H1 (cell line): ENCODE measurements around the gene C2CD5. TPM values are rescaled to one million over a fixed set of nuclear protein-coding genes. Genes with fewer than 3 reads are reported as not detected.

Experiments
- CTCF ChIA-PET: fragments of 300-600 bp; sonication (Branson Sonifier 250); formaldehyde crosslinking; loops from one replicate; lab custom pipeline; 2021; ENCODE audit not compliant: partially characterized antibody; lab: Charles Lee
- POLR2A ChIA-PET: fragments of 300-600 bp; sonication (Branson Sonifier 250); formaldehyde crosslinking; loops from one replicate; lab custom pipeline; 2021; ENCODE audit warnings: inconsistent platforms; ENCODE audit not compliant: partially characterized antibody; lab: Charles Lee
- DNase-seq, 2 experiments: peaks; one replicate each; pipeline versions ENCODE4 v3.0.0 to v3.0.0-alpha.2; 2010 to 2022; ENCODE audit warnings: low spot score in 2 of 2, low read depth in 1 of 2, mixed read lengths in 1 of 2
- FAIRE-seq: peaks from 2 replicates; lab custom pipeline; 2011; peaks lifted over from hg19 to GRCh38; lab: Jason Lieb, UNC
- H2AFZ ChIP-seq: 2 replicates; pipeline ENCODE4 v1.8.1; 2012; ENCODE audit warnings: low read length, inconsistent platforms
- H2AK5ac ChIP-seq: 2 replicates; pipeline ENCODE4 v1.6.1; 2013; ENCODE audit warnings: low read depth, low read length
- H2BK120ac ChIP-seq: replicated peaks from 2 replicates; pipeline ENCODE3; 2013; ENCODE audit warnings: low read depth, low read length, inconsistent platforms
- H2BK12ac ChIP-seq: 2 replicates; pipeline ENCODE4 v1.6.1; 2013; ENCODE audit warnings: low read depth, low read length
- H2BK15ac ChIP-seq: 2 replicates; pipeline ENCODE4 v1.6.1; 2013; ENCODE audit warnings: low read length
- H2BK20ac ChIP-seq: 2 replicates; pipeline ENCODE4 v1.6.1; 2013; ENCODE audit warnings: low read length
- H2BK5ac ChIP-seq: 2 replicates; pipeline ENCODE4 v1.6.1; 2013; ENCODE audit warnings: low read depth, low read length
- H3K14ac ChIP-seq: 2 replicates; pipeline ENCODE4 v1.6.1; 2013; ENCODE audit warnings: inconsistent platforms; ENCODE audit not compliant: insufficient read length
- H3K18ac ChIP-seq: 2 replicates; pipeline ENCODE4 v1.6.1; 2013; ENCODE audit warnings: low read length; ENCODE audit errors: extremely low read depth
- H3K23ac ChIP-seq: 2 replicates; pipeline ENCODE4 v1.6.1; 2013; ENCODE audit warnings: inconsistent platforms; ENCODE audit not compliant: insufficient read length
- H3K23me2 ChIP-seq: 2 replicates; pipeline ENCODE4 v1.6.1; 2013; ENCODE audit warnings: low read depth, low read length
- H3K27ac ChIP-seq: 2 replicates; pipeline ENCODE4 v1.6.1; 2011; ENCODE audit warnings: low read depth, low read length, inconsistent platforms
- H3K27me3 ChIP-seq, 4 experiments: replicated peaks in 1 of 4; 1 replicate in 1 of 4; 2 replicates in 3 of 4; pipeline versions ENCODE4 v1.6.1 to v1.8.1; 2011 to 2013; ENCODE audit warnings: low read length in 3 of 4, mild to moderate bottlenecking in 3 of 4, inconsistent platforms in 2 of 4, mixed read lengths in 2 of 4, moderate library complexity in 1 of 4; ENCODE audit not compliant: control insufficient read depth in 3 of 4, insufficient read depth in 3 of 4; ENCODE audit errors: extremely low read depth in 1 of 4
- H3K36me3 ChIP-seq, 4 experiments: 2 replicates each; pipeline versions ENCODE4 v1.6.1 to v1.8.1; 2011 to 2013; ENCODE audit warnings: mild to moderate bottlenecking in 4 of 4, low read length in 3 of 4, moderate library complexity in 2 of 4, control low read depth in 1 of 4, inconsistent platforms in 1 of 4; ENCODE audit not compliant: insufficient read depth in 4 of 4, control insufficient read depth in 2 of 4
- H3K4ac ChIP-seq: replicated peaks from 2 replicates; pipeline ENCODE3; 2013; ENCODE audit warnings: low read length, low read depth, mixed read lengths, inconsistent platforms; ENCODE audit not compliant: insufficient read length
- H3K4me1 ChIP-seq, 4 experiments: replicated peaks in 1 of 4; 1 replicate in 1 of 4; 2 replicates in 3 of 4; pipeline versions ENCODE4 v1.6.1 to v1.8.1; 2011 to 2013; ENCODE audit warnings: low read length in 3 of 4, inconsistent platforms in 2 of 4, mixed read lengths in 1 of 4; ENCODE audit not compliant: insufficient read depth in 4 of 4, control insufficient read depth in 3 of 4
- H3K4me2 ChIP-seq, 2 experiments: 2 replicates each; pipeline versions ENCODE4 v1.6.1 to v1.8.1; 2011 to 2013; ENCODE audit warnings: low read depth in 2 of 2, low read length in 2 of 2, control low read depth in 1 of 2, inconsistent platforms in 1 of 2, mild to moderate bottlenecking in 1 of 2; ENCODE audit not compliant: insufficient read depth in 1 of 2
- H3K4me3 ChIP-seq, 4 experiments: fragments of 200-600, 300-600 bp in 1 of 4; sonication (generic), shearing (Covaris generic), sonication (Bioruptor Twin) in 1 of 4; 2 replicates each; pipeline versions ENCODE4 v1.5.1 to v1.8.1; 2011 to 2016; ENCODE audit warnings: low read length in 4 of 4, low read depth in 3 of 4, control low read depth in 2 of 4, inconsistent platforms in 2 of 4, mild to moderate bottlenecking in 2 of 4, mixed read lengths in 1 of 4, moderate library complexity in 1 of 4; ENCODE audit not compliant: insufficient read depth in 2 of 4; ENCODE audit errors: extremely low read depth in 1 of 4
- H3K56ac ChIP-seq: replicated peaks from 2 replicates; pipeline ENCODE3; 2013; ENCODE audit warnings: low read depth, mild to moderate bottlenecking, mixed read lengths, low read length, inconsistent platforms; ENCODE audit not compliant: insufficient read length
- H3K79me1 ChIP-seq: 2 replicates; pipeline ENCODE4 v1.6.1; 2013; ENCODE audit warnings: low read depth, low read length, control low read depth
- H3K79me2 ChIP-seq, 2 experiments: 2 replicates each; pipeline versions ENCODE4 v1.6.1 to v1.8.1; 2012 to 2013; ENCODE audit warnings: low read length in 2 of 2, mild to moderate bottlenecking in 2 of 2, inconsistent platforms in 1 of 2; ENCODE audit not compliant: insufficient read depth in 2 of 2, control insufficient read depth in 1 of 2
- H3K9ac ChIP-seq, 4 experiments: replicated peaks in 1 of 4; 1 replicate in 1 of 4; 2 replicates in 3 of 4; pipeline versions ENCODE4 v1.6.1 to v1.8.1; 2011 to 2013; ENCODE audit warnings: low read depth in 3 of 4, low read length in 3 of 4, control low read depth in 2 of 4, mild to moderate bottlenecking in 2 of 4, moderate library complexity in 2 of 4, inconsistent platforms in 1 of 4; ENCODE audit errors: extremely low read depth in 1 of 4
- H3K9me3 ChIP-seq, 2 experiments: 2 replicates each; pipeline versions ENCODE4 v1.6.1 to v1.8.1; 2012 to 2013; ENCODE audit warnings: mild to moderate bottlenecking in 2 of 2, moderate library complexity in 2 of 2, control low read depth in 1 of 2, inconsistent platforms in 1 of 2, low read depth in 1 of 2, low read length in 1 of 2, mixed read lengths in 1 of 2; ENCODE audit not compliant: insufficient read depth in 2 of 2
- H4K20me1 ChIP-seq, 2 experiments: replicated peaks in 1 of 2; 2 replicates each; pipeline versions ENCODE3 to v1.8.1; 2011 to 2013; ENCODE audit warnings: inconsistent platforms in 2 of 2, low read length in 2 of 2, mild to moderate bottlenecking in 1 of 2; ENCODE audit not compliant: insufficient read depth in 2 of 2, control insufficient read depth in 1 of 2
- H4K5ac ChIP-seq: 2 replicates; pipeline ENCODE4 v1.6.1; 2013; ENCODE audit warnings: low read length, low read depth, mixed read lengths, inconsistent platforms; ENCODE audit not compliant: insufficient read length
- H4K8ac ChIP-seq: 2 replicates; pipeline ENCODE4 v1.8.0; 2013; ENCODE audit warnings: mild to moderate bottlenecking, moderate library complexity, low read length, inconsistent platforms; ENCODE audit not compliant: insufficient read depth; ENCODE audit errors: extremely low read depth
- H4K91ac ChIP-seq: replicated peaks from 2 replicates; pipeline ENCODE3; 2013; ENCODE audit warnings: low read length, mixed read lengths, inconsistent platforms; ENCODE audit not compliant: insufficient read length
- CBX8 ChIP-seq: fragments of 300-800, 300-1000 bp; sonication (generic); IDR thresholded peaks from 2 replicates; pipeline ENCODE4 v1.7.1; 2016; ENCODE audit warnings: low read depth, low read length, borderline replicate concordance
- CEBPB ChIP-seq: IDR thresholded peaks from 2 replicates; pipeline ENCODE4 v1.6.1; 2012; ENCODE audit warnings: low read depth, low read length
- FOSL1 ChIP-seq: IDR thresholded peaks from 2 replicates; pipeline ENCODE4 v1.6.1; 2011; ENCODE audit warnings: mild to moderate bottlenecking, low read depth, low read length, moderate library complexity; ENCODE audit not compliant: insufficient read depth
- JUN ChIP-seq: IDR thresholded peaks from 2 replicates; pipeline ENCODE4 v1.6.1; 2011; ENCODE audit warnings: low read depth, mild to moderate bottlenecking, improper control_type of control experiment, low read length
- NRF1 ChIP-seq: IDR thresholded peaks from 2 replicates; pipeline ENCODE4 v1.6.1; 2011; ENCODE audit warnings: mild to moderate bottlenecking, low read depth, low read length, improper control_type of control experiment
- RAD21 ChIP-seq, 2 experiments: IDR thresholded peaks in 1 of 2; conservative IDR thresholded peaks in 1 of 2; 2 replicates each; pipeline ENCODE4 v1.6.1; 2011; ENCODE audit warnings: low read depth in 2 of 2, low read length in 2 of 2, improper control_type of control experiment in 1 of 2, inconsistent platforms in 1 of 2, mild to moderate bottlenecking in 1 of 2, moderate library complexity in 1 of 2
- TEAD4 ChIP-seq: IDR thresholded peaks from 2 replicates; pipeline ENCODE4 v1.6.1; 2012; ENCODE audit warnings: low read depth, low read length, inconsistent platforms, mixed read lengths
- ZNF274 ChIP-seq: IDR thresholded peaks from 2 replicates; pipeline ENCODE4 v1.7.0; 2012; ENCODE audit warnings: low read length, borderline replicate concordance; ENCODE audit errors: extremely low read depth
- WGBS, 2 experiments: shearing (Covaris generic) in 1 of 2; methylation state at CpG; one replicate each; pipeline versions ENCODE4 v1.1.6 to v1.1.7; 2013 to 2015; ENCODE audit warnings: low lambda C conversion rate in 2 of 2, mixed read lengths in 2 of 2, inconsistent platforms in 1 of 2, low coverage in 1 of 2, missing lambda C conversion rate in 1 of 2; ENCODE audit not compliant: insufficient replicate concordance in 2 of 2, insufficient coverage in 1 of 2, insufficient read length in 1 of 2; ENCODE audit errors: extremely low coverage in 1 of 2, missing lambda C conversion rate in 1 of 2; 5-methylcytosine and 5-hydroxymethylcytosine counted together
- polyA plus RNA-seq, 7 experiments: library from polyadenylated mRNA; depleted of rRNA in 3 of 7; stranded (reverse) in 5 of 7; unstranded in 2 of 7; fragments of >200 nt in 5 of 7; fragments of 200-250 nt in 2 of 7; gene quantifications; 1 replicate in 5 of 7; 2 replicates in 1 of 7; 4 replicates in 1 of 7; pipeline versions ENCODE4 v1.2.1 to v1.2.3, GENCODE V29; 2011 to 2013; ENCODE audit warnings: missing spikeins in 2 of 7, mixed read lengths in 2 of 7
- total RNA-seq: library from RNA; stranded (reverse); fragmentation: NEBNext Ultra II Directional; extraction: Animal tissue kit (Norgen Biotek cat#: 25700); gene quantifications from 2 replicates; pipeline ENCODE4 v1.2.1, GENCODE V29; 2021

C2CD5 gene
- total and polyA plus RNA-seq, 2 of the 8 experiments (the other 6 are each of a cell fraction or from before 2014, with no cell fraction given) = 21.9 to 45.9 TPM

DNA sequence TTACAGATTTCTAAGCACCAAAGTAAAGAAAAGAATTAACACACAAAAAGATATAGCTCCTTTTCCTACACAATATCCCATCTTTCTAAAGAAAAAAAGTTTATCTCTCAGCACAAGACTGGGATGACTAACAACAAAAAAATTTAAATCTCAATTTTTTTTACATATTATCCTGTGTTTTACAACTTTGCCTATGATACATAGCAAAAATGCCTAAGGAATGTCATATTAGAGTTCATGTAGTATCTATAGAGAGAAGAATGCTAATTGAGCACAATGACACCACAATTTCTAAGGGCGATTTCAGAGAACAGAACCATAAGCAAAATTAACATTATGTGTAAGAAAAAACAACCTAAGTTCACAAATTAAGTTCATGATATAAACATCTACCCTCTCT is 16.3 kb downstream of the C2CD5 start:
- H4K20me1 ChIP-seq = peaks cover 0 to 1% of the 10 kb centered on the region in 2 experiments
- H3K56ac ChIP-seq = no peak overlapping the region
- TF ChIP-seq ZNF274 = no peak
- TF ChIP-seq NRF1 = no peak
- TF ChIP-seq CBX8 = no peak
- TF ChIP-seq FOSL1 = no peak
- TF ChIP-seq JUN = no peak
- no peak for TF ChIP-seq RAD21 (IDR thresholded peaks at IDR 0.05 in 1 of 2, conservative IDR thresholded peaks at IDR 0.05 in 1 of 2; ENCODE audit: low read depth in 2 of 2, low read length in 2 of 2)
- TF ChIP-seq TEAD4 = no peak
- TF ChIP-seq CEBPB = no peak
- TF ChIP-seq, all 59 proteins: peak for 0
- no peak overlapping the region for H3K14ac ChIP-seq
- FAIRE-seq (no peak), DNase-seq (no peak)
- no peak overlapping the region for H2BK120ac ChIP-seq
- 82% methylated on average over 1 of the region's 1 CpG; no CpG with 5 or more reads in 1 of the 2 experiments for WGBS, 2 experiments
- H2BK15ac ChIP-seq = no peak overlapping the region
- no peak overlapping the region for H3K9ac ChIP-seq
- H3K23me2 ChIP-seq = no peaks in the 10 kb centered on the region
- H3K4me3 ChIP-seq = no peak overlapping the region
- no peak overlapping the region for H3K23ac ChIP-seq
- H4K91ac ChIP-seq = no peak overlapping the region
- H3K36me3 ChIP-seq = peaks cover 0 to 32% (median 13%) of the 10 kb centered on the region in 4 experiments; a peak in 6 of 8 replicates
- no peak overlapping the region for H2BK5ac ChIP-seq
- H3K27me3 ChIP-seq = no peaks in the 10 kb centered on the region
- H3K4me1 ChIP-seq = no peaks in the 10 kb centered on the region
- POLR2A ChIA-PET = no interaction called here
- no peaks in the 10 kb centered on the region for H3K79me1 ChIP-seq
- no peaks in the 10 kb centered on the region for H3K9me3 ChIP-seq
- H3K4ac ChIP-seq = no peak overlapping the region
- no peaks in the 10 kb centered on the region for H3K79me2 ChIP-seq
- H3K27ac ChIP-seq = no peak overlapping the region
- H2BK12ac ChIP-seq = no peak overlapping the region
- H4K8ac ChIP-seq = no peak overlapping the region
- H3K18ac ChIP-seq = no peak overlapping the region
- no peak overlapping the region for H2BK20ac ChIP-seq
- H2AK5ac ChIP-seq = no peak overlapping the region
- CTCF ChIA-PET = interaction anchor here (0.9 to 1.6 kb wide), 2 partner anchors 11 to 15 kb away, joined by 3 to 8 read pairs; no protein-coding TSS in a partner anchor
- H4K5ac ChIP-seq = no peak overlapping the region
- H3K4me2 ChIP-seq = no peak overlapping the region
- no peak overlapping the region for H2AFZ ChIP-seq
